GM19455 (cell line): Measurements from ENCODE around the gene FBXO9.
"Not testable (repeated sequence)": the region's sequence is repeated elsewhere in the genome, so short reads cannot be mapped to it uniquely, and the experiment has no call there.

Experiments used
- ATAC-seq: cut with Tn5 transposase; IDR thresholded peaks from one replicate; pipeline ENCODE4 v1.9.1; 2021; ENCODE audit not compliant: unreplicated experiment

FBXO9 gene

GRCh38 chr6:53045891-53046673 lies 19.1 kb upstream of the FBXO9 start:
- no peak for ATAC-seq

GRCh38 chr6:53048431-53049195 lies 16.6 kb upstream of the FBXO9 start:
- peak; percentile 71 for ATAC-seq

- no peak for ATAC-seq
Measured at GRCh38 chr6:53049415-53049814, 15.8 kb upstream of the FBXO9 start.

- ATAC-seq, result not testable (repeated sequence)
Measured at GRCh38 chr6:53052152-53052551, 13.1 kb upstream of the FBXO9 start.

- ATAC-seq, result no peak
Measured at GRCh38 chr6:53054532-53054931, 10.7 kb upstream of the FBXO9 start.

- ATAC-seq, result no peak
Measured at GRCh38 chr6:53055873-53056272, 9.3 kb upstream of the FBXO9 start.

- ATAC-seq, result no peak
Measured at GRCh38 chr6:53056273-53056672, 8.9 kb upstream of the FBXO9 start.

GRCh38 chr6:53058388-53059195 lies 6.6 kb upstream of the FBXO9 start:
- no peak for ATAC-seq

- ATAC-seq, result no peak
Measured at GRCh38 chr6:53059648-53060589, 5.3 kb upstream of the FBXO9 start.

- no peak for ATAC-seq
Measured at GRCh38 chr6:53062169-53062539, 3.0 kb upstream of the FBXO9 start.

- not testable (repeated sequence) for ATAC-seq
Measured at GRCh38 chr6:53064255-53064654, 949 bp upstream of the FBXO9 start.

GRCh38 chr6:53064726-53065265 lies 408 bp upstream of the FBXO9 start:
- ATAC-seq, result peak; percentile 72

- ATAC-seq, result no peak
Measured at GRCh38 chr6:53066077-53066417, 843 bp downstream of the FBXO9 start.

- no peak for ATAC-seq
Measured at GRCh38 chr6:53066874-53067706, 1.9 kb downstream of the FBXO9 start.

- no peak for ATAC-seq
Measured at GRCh38 chr6:53067849-53068361, 2.7 kb downstream of the FBXO9 start.

GRCh38 chr6:53069427-53069826 lies 4.2 kb downstream of the FBXO9 start:
- no peak for ATAC-seq

- ATAC-seq, result no peak
Measured at GRCh38 chr6:53070806-53071205, 5.6 kb downstream of the FBXO9 start.

- ATAC-seq, result no peak
Measured at GRCh38 chr6:53074347-53074746, 9.1 kb downstream of the FBXO9 start.

GRCh38 chr6:53080813-53081212 lies 15.6 kb downstream of the FBXO9 start:
- no peak for ATAC-seq
